ENCODE measurements around the gene STAT5B. TPM values are rescaled to one million over a fixed set of nuclear protein-coding genes. Genes with fewer than 3 reads are reported as not detected.
"Not testable (repeated sequence)": the region's sequence is repeated elsewhere in the genome, so short reads cannot be mapped to it uniquely, and the experiment has no call there.

Gene STAT5B
- polyA plus RNA-seq, 1 experiment: 34.0 TPM

DNA sequence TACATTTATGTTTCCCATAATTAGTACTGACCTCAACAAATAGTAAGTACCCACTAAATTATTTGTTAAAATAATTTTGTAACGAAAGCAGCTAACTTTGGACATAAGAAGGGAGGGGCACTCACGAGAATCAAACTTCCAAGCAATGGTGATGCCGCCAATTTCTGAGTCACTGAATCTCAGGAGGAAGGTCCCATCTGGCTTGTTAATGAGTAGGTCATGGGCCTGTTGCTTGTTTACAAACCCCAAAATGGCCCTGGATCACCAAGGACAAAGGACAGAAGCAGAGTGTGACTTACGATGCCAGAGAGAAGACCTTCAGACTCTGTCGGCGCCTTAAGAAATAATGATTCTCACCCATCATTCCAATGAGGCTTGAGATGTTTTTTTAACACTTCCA lies 66.1 kb downstream of the STAT5B start:
- Histone ChIP-seq H3K27me3 (ENCODE audit: control insufficient read depth, insufficient read depth, low read length) (no peaks in the 10 kb centered on the region), H3K4me3 (ENCODE audit: low read depth, low read length) (no peak overlapping the region), H3K27ac (ENCODE audit: low read depth, low read length) (no peak overlapping the region), H3K9me3 (ENCODE audit: control insufficient read depth, insufficient read depth, low read length) (no peaks in the 10 kb centered on the region)
- DNase-seq (ENCODE audit: low read depth, low spot score): no peak
- CTCF ChIA-PET: interaction anchor here (1.3 kb wide), 1 partner anchor 12 kb away, joined by 4 read pairs; no protein-coding TSS in a partner anchor
- TF ChIP-seq, protein P1, sequence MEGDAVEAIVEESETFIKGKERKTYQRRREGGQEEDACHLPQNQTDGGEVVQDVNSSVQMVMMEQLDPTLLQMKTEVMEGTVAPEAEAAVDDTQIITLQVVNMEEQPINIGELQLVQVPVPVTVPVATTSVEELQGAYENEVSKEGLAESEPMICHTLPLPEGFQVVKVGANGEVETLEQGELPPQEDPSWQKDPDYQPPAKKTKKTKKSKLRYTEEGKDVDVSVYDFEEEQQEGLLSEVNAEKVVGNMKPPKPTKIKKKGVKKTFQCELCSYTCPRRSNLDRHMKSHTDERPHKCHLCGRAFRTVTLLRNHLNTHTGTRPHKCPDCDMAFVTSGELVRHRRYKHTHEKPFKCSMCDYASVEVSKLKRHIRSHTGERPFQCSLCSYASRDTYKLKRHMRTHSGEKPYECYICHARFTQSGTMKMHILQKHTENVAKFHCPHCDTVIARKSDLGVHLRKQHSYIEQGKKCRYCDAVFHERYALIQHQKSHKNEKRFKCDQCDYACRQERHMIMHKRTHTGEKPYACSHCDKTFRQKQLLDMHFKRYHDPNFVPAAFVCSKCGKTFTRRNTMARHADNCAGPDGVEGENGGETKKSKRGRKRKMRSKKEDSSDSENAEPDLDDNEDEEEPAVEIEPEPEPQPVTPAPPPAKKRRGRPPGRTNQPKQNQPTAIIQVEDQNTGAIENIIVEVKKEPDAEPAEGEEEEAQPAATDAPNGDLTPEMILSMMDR (IDR thresholded peaks at IDR 0.05; ENCODE audit: low read depth, low read length): no peak
- POLR2A ChIA-PET: no interaction called here

DNA sequence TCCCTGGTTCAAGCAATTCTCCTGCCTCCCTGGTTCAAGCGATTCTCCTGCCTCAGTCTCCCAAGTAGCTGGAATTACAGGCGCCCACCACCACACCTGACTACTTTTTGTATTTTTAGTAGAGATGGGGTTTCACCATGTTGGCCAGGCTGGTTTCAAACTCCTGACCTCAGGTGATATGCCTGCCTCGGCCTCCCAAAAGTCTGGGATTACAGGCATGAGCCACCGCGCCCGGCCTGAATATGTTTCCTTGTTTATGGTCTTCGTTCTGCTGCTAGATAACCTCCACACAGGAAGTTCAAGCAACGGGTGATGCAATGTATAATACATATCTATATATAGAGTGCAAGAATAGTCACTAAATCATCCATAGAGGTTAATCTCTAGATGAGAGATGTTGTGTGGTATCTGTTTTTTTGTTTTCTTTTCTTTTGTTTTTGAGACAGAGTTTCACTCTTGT lies 70.0 kb downstream of the STAT5B start:
- H3K27ac ChIP-seq (ENCODE audit: low read depth, low read length); DNase-seq (ENCODE audit: low read depth, low spot score); H3K9me3 ChIP-seq (ENCODE audit: control insufficient read depth, insufficient read depth, low read length); H3K27me3 ChIP-seq (ENCODE audit: control insufficient read depth, insufficient read depth, low read length); H3K4me3 ChIP-seq (ENCODE audit: low read depth, low read length): not testable (repeated sequence)
- CTCF ChIA-PET: interaction anchor here (3.2 kb wide), 1 partner anchor 16 kb away, joined by 15 read pairs; no protein-coding TSS in a partner anchor
- POLR2A ChIA-PET: interaction anchor here (0.7 kb wide), 1 partner anchor 117 kb away, joined by 3 read pairs; no protein-coding TSS in a partner anchor

DNA sequence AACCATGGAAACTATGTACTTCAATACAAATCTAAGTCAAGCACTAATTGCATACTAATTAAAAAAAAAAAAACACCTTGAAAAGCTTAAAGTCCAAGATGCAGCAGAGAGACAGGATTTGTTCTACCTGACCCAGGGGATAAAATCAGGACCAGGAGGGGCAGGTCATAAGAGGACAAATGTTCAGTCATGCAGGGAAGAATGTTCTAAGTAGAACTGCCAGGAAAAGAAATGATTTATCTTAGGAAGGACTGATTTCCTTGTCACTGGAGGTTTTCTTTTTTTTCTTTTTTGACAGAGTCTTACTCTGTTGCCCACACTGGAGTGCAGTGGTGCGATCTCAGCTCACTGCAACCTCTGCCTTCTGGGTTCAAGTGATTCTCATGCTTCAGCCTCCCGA lies 72.8 kb downstream of the STAT5B start:
- H3K27ac ChIP-seq (ENCODE audit: low read depth, low read length): no peak overlapping the region
- ChIA-PET CTCF (interaction anchor here (1.5 kb wide), 1 partner anchor 19 kb away, joined by 5 read pairs; no protein-coding TSS in a partner anchor), POLR2A (interaction anchor here (0.6 kb wide), 1 partner anchor 72 kb away, joined by 7 read pairs; no protein-coding TSS in a partner anchor)
- TF ChIP-seq, protein P1 (IDR thresholded peaks at IDR 0.05; ENCODE audit: low read depth, low read length): no peak
- DNase-seq (ENCODE audit: low read depth, low spot score): no peak
- no peak overlapping the region for H3K4me3 ChIP-seq (ENCODE audit: low read depth, low read length)
- H3K27me3 ChIP-seq (ENCODE audit: control insufficient read depth, insufficient read depth, low read length): no peaks in the 10 kb centered on the region
- no peaks in the 10 kb centered on the region for H3K9me3 ChIP-seq (ENCODE audit: control insufficient read depth, insufficient read depth, low read length)

DNA sequence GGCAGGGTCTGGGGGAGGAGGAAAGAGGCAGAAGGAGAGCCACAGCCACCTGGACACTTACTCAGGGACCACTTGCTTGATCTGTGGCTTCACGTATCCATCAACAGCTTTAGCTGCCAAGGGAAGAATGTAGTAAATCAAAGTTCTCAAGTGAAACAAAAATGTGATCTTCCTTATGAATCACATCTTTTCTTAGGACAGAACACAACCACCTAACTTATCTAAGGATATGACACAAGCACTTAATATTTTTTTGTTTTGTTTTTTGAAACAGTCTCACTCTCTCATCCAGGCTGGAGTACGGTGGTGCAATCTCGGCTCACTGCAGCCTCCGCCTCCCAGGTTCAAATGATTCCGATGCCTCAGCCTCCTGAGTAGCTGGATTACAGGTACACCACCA lies 73.5 kb downstream of the STAT5B start:
- TF ChIP-seq, protein P1 (IDR thresholded peaks at IDR 0.05; ENCODE audit: low read depth, low read length): no peak
- DNase-seq (ENCODE audit: low read depth, low spot score): no peak
- POLR2A ChIA-PET: no interaction called here
- no peaks in the 10 kb centered on the region for H3K27me3 ChIP-seq (ENCODE audit: control insufficient read depth, insufficient read depth, low read length)
- H3K4me3 ChIP-seq (ENCODE audit: low read depth, low read length): no peak overlapping the region
- CTCF ChIA-PET: no interaction called here
- no peaks in the 10 kb centered on the region for H3K9me3 ChIP-seq (ENCODE audit: control insufficient read depth, insufficient read depth, low read length)
- no peak overlapping the region for H3K27ac ChIP-seq (ENCODE audit: low read depth, low read length)

DNA sequence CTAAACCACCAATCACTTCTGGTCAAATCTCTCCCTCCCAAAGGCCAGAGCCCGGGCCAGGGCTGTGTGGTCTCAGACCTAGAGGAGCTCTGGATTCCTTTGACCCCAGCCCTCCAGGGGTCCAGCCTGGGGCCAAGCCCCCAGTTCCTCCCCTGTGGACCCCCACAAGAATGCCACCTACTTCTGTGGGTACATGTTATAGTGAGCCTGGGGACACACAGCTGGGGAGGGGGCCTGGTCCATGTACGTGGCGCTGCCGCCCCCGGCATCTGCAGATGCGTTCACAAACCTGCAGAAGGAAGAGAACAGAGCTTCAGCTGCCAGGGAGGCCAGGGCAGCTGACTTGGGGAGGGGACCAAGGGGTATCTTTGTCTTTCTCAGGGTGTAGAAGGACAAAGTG lies 74.0 kb downstream of the STAT5B start:
- Histone ChIP-seq H3K27me3 (ENCODE audit: control insufficient read depth, insufficient read depth, low read length) (no peaks in the 10 kb centered on the region), H3K9me3 (ENCODE audit: control insufficient read depth, insufficient read depth, low read length) (no peaks in the 10 kb centered on the region), H3K4me3 (ENCODE audit: low read depth, low read length) (no peak overlapping the region), H3K27ac (ENCODE audit: low read depth, low read length) (no peak overlapping the region)
- TF ChIP-seq, protein P1 (IDR thresholded peaks at IDR 0.05; ENCODE audit: low read depth, low read length): no peak
- ChIA-PET POLR2A (no interaction called here), CTCF (interaction anchor here (0.6 kb wide), 1 partner anchor 145 kb away, joined by 3 read pairs; no protein-coding TSS in a partner anchor)
- no peak for DNase-seq (ENCODE audit: low read depth, low spot score)
